GM23248 (cell line): ENCODE results near the gene LTK. TPM values are rescaled to one million over a fixed set of nuclear protein-coding genes. Genes with fewer than 3 reads are reported as not detected.

Experiments used
- DNase-seq: peaks from one replicate; pipeline ENCODE4 v3.0.0-alpha.2; 2015
- H2AFZ ChIP-seq: fragments of 200-600 bp; sonication (generic); 2 replicates; pipeline ENCODE4 v1.6.1; 2016; ENCODE audit warnings: antibody characterized with exemption
- H3F3A ChIP-seq: fragments of 200-600 bp; sonication (generic); 2 replicates; pipeline ENCODE4 v1.6.1; 2016; ENCODE audit warnings: mild to moderate bottlenecking, antibody characterized with exemption, mixed run types; ENCODE audit not compliant: insufficient read depth
- H3K27ac ChIP-seq: fragments of 200-600 bp; sonication (generic); 2 replicates; pipeline ENCODE4 v1.5.1; 2016; ENCODE audit warnings: mild to moderate bottlenecking
- H3K27me3 ChIP-seq: fragments of 200-600 bp; sonication (generic); replicated peaks from 2 replicates; pipeline ENCODE4 v1.6.1; 2016; ENCODE audit warnings: mild to moderate bottlenecking; ENCODE audit not compliant: insufficient read depth
- H3K36me3 ChIP-seq: fragments of 200-600 bp; sonication (generic); 2 replicates; pipeline ENCODE4 v1.6.1; 2016; ENCODE audit warnings: low read depth, mild to moderate bottlenecking
- H3K4me1 ChIP-seq: fragments of 200-600 bp; sonication (generic); 2 replicates; pipeline ENCODE4 v1.6.1; 2016; ENCODE audit warnings: mild to moderate bottlenecking; ENCODE audit not compliant: insufficient read depth
- H3K4me2 ChIP-seq: fragments of 200-600 bp; sonication (generic); one replicate; pipeline ENCODE4 v1.6.1; 2016; ENCODE audit warnings: mild to moderate bottlenecking; ENCODE audit not compliant: unreplicated experiment
- H3K4me3 ChIP-seq: fragments of 200-600 bp; sonication (generic); 2 replicates; pipeline ENCODE4 v1.5.1; 2016; ENCODE audit warnings: mild to moderate bottlenecking
- H3K79me2 ChIP-seq: fragments of 200-600 bp; sonication (generic); 2 replicates; pipeline ENCODE4 v1.6.1; 2016; ENCODE audit warnings: mild to moderate bottlenecking; ENCODE audit not compliant: insufficient read depth
- H3K9ac ChIP-seq: fragments of 200-600 bp; sonication (generic); 2 replicates; pipeline ENCODE4 v1.6.1; 2016; ENCODE audit warnings: mild to moderate bottlenecking
- H3K9me2 ChIP-seq: fragments of 200-600 bp; sonication (generic); 2 replicates; pipeline ENCODE4 v1.6.1; 2016; ENCODE audit warnings: mixed run types, mild to moderate bottlenecking, moderate library complexity; ENCODE audit not compliant: insufficient read depth
- H3K9me3 ChIP-seq: fragments of 200-600 bp; sonication (generic); one replicate; pipeline ENCODE4 v1.6.1; 2017; ENCODE audit warnings: low read depth
- H4K20me1 ChIP-seq: fragments of 200-600 bp; sonication (generic); 2 replicates; pipeline ENCODE4 v1.6.0; 2016; ENCODE audit not compliant: insufficient read depth
- EZH2 ChIP-seq: fragments of 200-600 bp; sonication (generic); IDR thresholded peaks from 2 replicates; pipeline ENCODE4 v1.6.1; 2018; ENCODE audit warnings: antibody characterized with exemption, mild to moderate bottlenecking; ENCODE audit not compliant: insufficient read depth, poor library complexity, severe bottlenecking
- EZH2phosphoT487 ChIP-seq: fragments of 200-600 bp; sonication (generic); IDR thresholded peaks from 2 replicates; pipeline ENCODE4 v1.6.1; 2018; ENCODE audit warnings: antibody characterized with exemption, moderate library complexity, mild to moderate bottlenecking, low read depth; ENCODE audit not compliant: insufficient read depth
- WGBS, 2 experiments: methylation state at CpG; one replicate each; pipeline ENCODE4 v1.1.6; 2015 to 2017; ENCODE audit warnings: low lambda C conversion rate in 2 of 2, low coverage in 1 of 2; ENCODE audit errors: missing lambda C conversion rate in 2 of 2; 5-methylcytosine and 5-hydroxymethylcytosine counted together
- in situ Hi-C: fragments of 300-500 bp; cut with MboI; formaldehyde crosslinking; loops from 2 replicates; pipeline ENCODE4 v1.15.0; 2020
- polyA plus RNA-seq: library from polyadenylated mRNA; unstranded; fragments of >200 nt; fragmentation: Nextera tagmentation; extraction: Ambion mirVana; gene quantifications from 2 replicates; pipeline ENCODE4 v1.2.1, GENCODE V29; 2016
- total RNA-seq: library from RNA; depleted of rRNA; stranded (reverse); fragments of >200 nt; shearing (Covaris generic); gene quantifications from 2 replicates; pipeline ENCODE4 v1.2.3, GENCODE V29; 2014

LTK gene
- total and polyA plus RNA-seq, 2 experiments from 2014 or later = not detected

DNA sequence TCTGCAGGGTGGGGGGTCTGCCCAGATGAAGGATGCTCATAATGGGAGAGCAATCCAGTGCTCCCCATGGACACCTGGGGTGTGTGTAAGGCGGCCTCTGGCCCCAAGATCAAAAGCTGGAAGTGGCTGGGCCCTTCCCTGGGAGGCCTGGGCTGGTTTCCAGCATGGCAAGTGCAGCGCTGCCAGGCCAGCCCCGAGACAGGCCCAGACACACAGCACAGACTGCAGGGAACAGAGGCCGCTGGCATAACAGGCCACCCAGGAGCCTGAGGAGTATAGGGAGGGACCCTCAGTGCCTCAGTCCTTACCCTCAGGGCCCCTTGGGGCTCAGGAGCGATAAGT is 10.0 kb downstream of the LTK start:
- WGBS, 2 experiments = 93 to 97% methylated on average over 5 of the region's 5 CpGs
- Histone ChIP-seq H3K9me2 (no peaks in the 10 kb centered on the region), H3K27me3 (peaks cover 34% of the 10 kb centered on the region), H3K4me3 (no peak overlapping the region), H3F3A (no peaks in the 10 kb centered on the region), H3K36me3 (no peaks in the 10 kb centered on the region), H2AFZ (no peak overlapping the region), H3K9me3 (no peaks in the 10 kb centered on the region), H3K4me1 (peaks cover 3% of the 10 kb centered on the region; the same call in 1 of the 2 replicates), H3K79me2 (no peaks in the 10 kb centered on the region), H4K20me1 (no peaks in the 10 kb centered on the region), H3K9ac (no peak overlapping the region), H3K27ac (no peak overlapping the region), H3K4me2 (no peak overlapping the region)
- in situ Hi-C loops = no loop called here
- no peak for DNase-seq
- TF ChIP-seq EZH2phosphoT487 (no peak), EZH2 (no peak)

DNA sequence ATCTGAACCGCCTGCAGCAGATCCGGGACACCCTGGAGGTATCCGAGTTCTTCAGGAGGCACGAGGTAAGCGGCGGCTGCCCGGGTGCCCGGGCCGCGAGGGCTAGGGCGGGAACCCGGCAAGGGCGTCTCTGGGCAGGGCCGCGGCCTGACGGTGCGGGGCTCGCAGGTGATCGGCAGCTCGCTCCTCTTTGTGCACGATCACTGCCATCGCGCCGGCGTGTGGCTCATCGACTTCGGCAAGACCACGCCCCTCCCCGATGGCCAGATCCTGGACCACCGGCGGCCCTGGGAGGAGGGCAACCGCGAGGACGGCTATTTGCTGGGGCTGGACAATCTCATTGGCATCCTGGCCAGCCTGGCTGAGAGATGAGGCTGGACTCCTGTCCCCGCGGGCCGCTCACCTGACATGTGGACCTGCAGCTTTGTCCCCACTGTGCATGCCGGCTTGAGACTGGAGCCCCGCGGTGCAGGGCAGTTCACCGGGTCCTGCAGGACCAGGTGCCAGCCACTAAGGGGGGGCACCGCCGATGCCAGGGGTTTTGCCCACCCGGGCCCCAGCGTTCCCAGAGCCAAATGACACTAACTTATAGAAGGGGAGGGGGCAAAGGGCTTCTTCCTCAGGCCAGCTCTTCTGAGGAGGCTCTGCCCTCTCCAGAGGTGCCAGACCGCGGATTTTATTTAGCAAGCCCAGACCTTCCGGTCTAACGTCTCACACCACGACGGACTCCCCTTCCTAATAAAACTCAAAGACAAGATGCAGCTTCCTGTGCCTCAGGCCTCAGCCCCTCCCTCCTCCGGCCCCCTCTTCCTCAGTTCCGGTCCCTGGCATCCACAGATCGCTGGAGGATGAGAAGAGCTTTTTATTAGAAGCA is 10.6 kb downstream of the LTK start:
- TF ChIP-seq EZH2 (no peak), EZH2phosphoT487 (0 out of 2 replicates have a peak, but pooled peaks have one; percentile 4)
- Histone ChIP-seq H3K4me2 (no peak overlapping the region), H3K9ac (no peak overlapping the region), H3K79me2 (no peaks in the 10 kb centered on the region), H3K9me2 (no peaks in the 10 kb centered on the region), H3K4me1 (peaks cover 3% of the 10 kb centered on the region; the same call in 1 of the 2 replicates), H2AFZ (no peak overlapping the region), H3K27me3 (peaks cover 34% of the 10 kb centered on the region), H3K36me3 (no peaks in the 10 kb centered on the region), H3K27ac (no peak overlapping the region), H3K4me3 (no peak overlapping the region), H3F3A (no peaks in the 10 kb centered on the region), H3K9me3 (no peaks in the 10 kb centered on the region), H4K20me1 (no peaks in the 10 kb centered on the region)
- 20 to 23% methylated on average over 45 to 53 of the region's 54 CpGs for WGBS, 2 experiments
- peak; percentile 13 for DNase-seq
- in situ Hi-C loops = no loop called here

DNA sequence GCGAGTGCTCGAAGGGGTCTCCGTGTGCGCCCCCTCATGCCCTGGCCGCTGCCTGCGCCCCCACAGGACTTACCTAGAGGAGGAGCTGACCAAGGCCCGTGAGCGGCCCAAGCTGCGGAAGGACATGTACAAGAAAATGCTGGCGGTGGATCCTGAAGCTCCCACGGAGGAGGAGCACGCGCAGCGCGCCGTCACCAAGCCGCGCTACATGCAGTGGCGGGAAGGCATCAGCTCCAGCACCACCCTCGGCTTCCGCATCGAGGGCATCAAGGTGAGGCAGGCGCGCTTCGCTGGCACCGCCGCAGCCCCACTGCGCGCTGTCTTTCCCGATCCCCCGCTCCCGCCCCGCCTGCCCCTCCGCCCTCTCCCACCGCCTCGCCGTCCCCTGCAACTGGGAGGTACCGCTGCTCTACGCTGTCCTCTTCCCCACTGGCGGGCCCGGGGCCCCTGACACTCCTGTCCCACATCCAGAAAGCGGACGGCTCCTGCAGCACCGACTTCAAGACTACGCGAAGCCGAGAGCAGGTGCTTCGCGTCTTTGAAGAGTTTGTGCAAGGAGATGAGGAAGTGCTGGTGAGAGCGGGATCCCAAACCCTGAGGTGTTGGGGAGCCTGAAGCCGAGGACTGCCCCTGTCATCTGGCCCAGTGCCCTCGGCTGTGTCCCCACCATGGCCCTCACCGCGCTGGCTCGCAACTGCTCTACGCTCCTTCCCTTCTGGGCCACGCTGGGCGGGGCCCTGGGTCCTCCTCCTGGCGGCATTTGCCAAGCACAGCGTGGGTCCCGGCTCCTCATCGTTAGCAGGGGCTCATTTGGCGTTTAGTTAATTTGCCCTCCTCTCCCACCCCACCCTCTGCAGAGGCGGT is 11.5 kb downstream of the LTK start:
- 7% methylated on average over 45 to 50 of the region's 64 CpGs for WGBS, 2 experiments
- no peaks in the 10 kb centered on the region for H4K20me1 ChIP-seq
- no peak overlapping the region for H2AFZ ChIP-seq
- H3K36me3 ChIP-seq = no peaks in the 10 kb centered on the region
- in situ Hi-C loops = no loop called here
- no peak overlapping the region for H3K9ac ChIP-seq
- H3K4me3 ChIP-seq = peak overlapping the region; percentile 48
- peaks cover 3% of the 10 kb centered on the region; the same call in 1 of the 2 replicates for H3K4me1 ChIP-seq
- H3K9me3 ChIP-seq = no peaks in the 10 kb centered on the region
- H3K79me2 ChIP-seq = no peaks in the 10 kb centered on the region
- no peaks in the 10 kb centered on the region for H3F3A ChIP-seq
- TF ChIP-seq EZH2phosphoT487 = peak; percentile 56; the same call in 1 of the 2 replicates
- TF ChIP-seq EZH2 = no peak
- H3K9me2 ChIP-seq = no peaks in the 10 kb centered on the region
- H3K27me3 ChIP-seq = peaks cover 34% of the 10 kb centered on the region
- peak; percentile 38 for DNase-seq
- no peak overlapping the region for H3K27ac ChIP-seq
- H3K4me2 ChIP-seq = peak overlapping the region; percentile 53

DNA sequence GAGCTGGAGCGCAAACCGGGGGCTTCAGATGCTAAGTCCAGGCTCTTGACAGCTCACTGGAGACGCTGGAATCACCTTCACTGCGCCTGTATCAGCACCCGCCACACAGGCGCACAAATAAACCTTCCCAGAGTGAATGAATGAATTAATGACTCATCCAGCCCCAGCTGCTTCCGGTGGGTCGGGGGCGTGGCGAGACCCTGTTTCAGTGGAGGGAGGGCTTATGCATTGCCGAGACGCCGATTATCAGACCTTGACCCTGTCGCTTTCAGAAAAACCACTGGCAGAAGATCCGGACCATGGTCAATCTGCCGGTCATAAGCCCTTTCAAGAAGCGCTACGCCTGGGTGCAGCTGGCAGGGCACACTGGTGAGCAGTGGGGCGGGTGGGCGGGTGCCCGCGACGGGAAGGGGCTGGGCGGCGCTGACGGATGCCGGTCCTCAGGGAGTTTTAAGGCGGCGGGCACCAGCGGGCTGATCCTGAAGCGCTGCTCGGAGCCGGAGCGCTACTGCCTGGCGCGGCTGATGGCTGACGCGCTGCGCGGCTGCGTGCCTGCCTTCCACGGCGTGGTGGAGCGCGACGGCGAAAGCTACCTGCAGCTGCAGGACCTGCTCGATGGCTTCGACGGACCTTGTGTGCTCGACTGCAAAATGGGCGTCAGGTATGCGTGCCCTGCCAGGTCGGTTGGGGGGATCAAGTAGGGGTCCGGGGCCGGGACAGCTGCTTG is 12.3 kb downstream of the LTK start:
- TF ChIP-seq EZH2phosphoT487 = no peak
- peak; percentile 61 for DNase-seq
- no peaks in the 10 kb centered on the region for H3K9me2 ChIP-seq
- H3K4me1 ChIP-seq = peaks cover 3% of the 10 kb centered on the region; the same call in 1 of the 2 replicates
- H3K27me3 ChIP-seq = peaks cover 34% of the 10 kb centered on the region
- no peak overlapping the region for H3K27ac ChIP-seq
- H3K4me3 ChIP-seq = peak overlapping the region; percentile 48
- H2AFZ ChIP-seq = no peak overlapping the region
- peak overlapping the region; percentile 53 for H3K4me2 ChIP-seq
- no peaks in the 10 kb centered on the region for H4K20me1 ChIP-seq
- H3K9me3 ChIP-seq = no peaks in the 10 kb centered on the region
- H3K79me2 ChIP-seq = no peaks in the 10 kb centered on the region
- H3K36me3 ChIP-seq = no peaks in the 10 kb centered on the region
- no peak overlapping the region for H3K9ac ChIP-seq
- in situ Hi-C loops = no loop called here
- H3F3A ChIP-seq = no peaks in the 10 kb centered on the region
- 7 to 12% methylated on average over 40 to 53 of the region's 56 CpGs for WGBS, 2 experiments
